Hepatocyte (in vitro differentiated cells): Measurements from ENCODE around the gene NTPCR.

Experiments used
- CTCF ChIP-seq: fragments of 200-600 bp; sonication (generic); IDR thresholded peaks from 2 replicates; pipeline ENCODE4 v1.5.1; 2016; ENCODE audit warnings: antibody characterized with exemption, mild to moderate bottlenecking; ENCODE audit not compliant: poor library complexity
- EZH2 ChIP-seq: fragments of 200-600 bp; sonication (generic); IDR thresholded peaks from 2 replicates; pipeline ENCODE4 v1.6.1; 2016; ENCODE audit warnings: antibody characterized with exemption, mild to moderate bottlenecking, borderline replicate concordance

GRCh38 chr1:232940262-232940661, 10.1 kb upstream of the NTPCR start:
- no peak for TF ChIP-seq CTCF
- no peak for TF ChIP-seq EZH2
